Measurements from ENCODE around the gene MT1X. TPM values are rescaled to one million over a fixed set of nuclear protein-coding genes. Genes with fewer than 3 reads are reported as not detected.
"Not testable (repeated sequence)": the region's sequence is repeated elsewhere in the genome, so short reads cannot be mapped to it uniquely, and the experiment has no call there.

The MT1X gene
- total RNA-seq, 1 donor from 2014 or later: 63.8 TPM

- no peaks in the 10 kb centered on the region for H3K9me3 Mint-ChIP-seq (ENCODE audit: unreplicated experiment)
- peaks cover 16% of the 10 kb centered on the region for H3K4me1 Mint-ChIP-seq (ENCODE audit: unreplicated experiment)
- peaks cover 57% of the 10 kb centered on the region for H3K27me3 Mint-ChIP-seq (ENCODE audit: unreplicated experiment)
- H3K4me3 Mint-ChIP-seq (ENCODE audit: unreplicated experiment): no peak overlapping the region
- H3K36me3 Mint-ChIP-seq (ENCODE audit: unreplicated experiment): peaks cover 1% of the 10 kb centered on the region
- H3K27ac Mint-ChIP-seq (ENCODE audit: unreplicated experiment): no peak overlapping the region
- TF ChIP-seq, protein P1, sequence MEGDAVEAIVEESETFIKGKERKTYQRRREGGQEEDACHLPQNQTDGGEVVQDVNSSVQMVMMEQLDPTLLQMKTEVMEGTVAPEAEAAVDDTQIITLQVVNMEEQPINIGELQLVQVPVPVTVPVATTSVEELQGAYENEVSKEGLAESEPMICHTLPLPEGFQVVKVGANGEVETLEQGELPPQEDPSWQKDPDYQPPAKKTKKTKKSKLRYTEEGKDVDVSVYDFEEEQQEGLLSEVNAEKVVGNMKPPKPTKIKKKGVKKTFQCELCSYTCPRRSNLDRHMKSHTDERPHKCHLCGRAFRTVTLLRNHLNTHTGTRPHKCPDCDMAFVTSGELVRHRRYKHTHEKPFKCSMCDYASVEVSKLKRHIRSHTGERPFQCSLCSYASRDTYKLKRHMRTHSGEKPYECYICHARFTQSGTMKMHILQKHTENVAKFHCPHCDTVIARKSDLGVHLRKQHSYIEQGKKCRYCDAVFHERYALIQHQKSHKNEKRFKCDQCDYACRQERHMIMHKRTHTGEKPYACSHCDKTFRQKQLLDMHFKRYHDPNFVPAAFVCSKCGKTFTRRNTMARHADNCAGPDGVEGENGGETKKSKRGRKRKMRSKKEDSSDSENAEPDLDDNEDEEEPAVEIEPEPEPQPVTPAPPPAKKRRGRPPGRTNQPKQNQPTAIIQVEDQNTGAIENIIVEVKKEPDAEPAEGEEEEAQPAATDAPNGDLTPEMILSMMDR (IDR thresholded peaks at IDR 0.05): no peak
- DNase-seq (ENCODE audit: extremely low spot score, unreplicated experiment): no peak
These were observed 19.6 kb upstream of the MT1X start for GRCh38 chr16:56662357-56663354.

DNA sequence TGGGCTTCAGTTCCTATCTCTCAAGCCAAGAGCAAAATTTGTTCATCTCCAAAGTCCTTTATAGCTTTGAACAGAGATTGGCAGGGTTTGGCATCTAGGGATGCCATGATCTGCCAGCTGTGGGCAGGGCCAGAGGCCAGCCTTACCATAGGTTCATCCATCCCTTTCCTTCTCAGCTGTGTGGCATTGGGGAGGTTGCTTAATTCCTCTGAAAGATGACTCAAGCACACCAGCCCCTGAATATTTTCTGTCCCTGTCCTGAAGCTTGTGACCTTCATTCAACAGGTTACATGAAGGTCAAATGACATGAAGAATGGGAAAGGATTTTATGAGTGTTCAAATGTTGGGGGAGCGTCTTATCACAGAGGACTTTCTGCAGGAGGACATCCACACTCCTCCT is 17.8 kb upstream of the MT1X start:
- TF ChIP-seq, protein P1 (IDR thresholded peaks at IDR 0.05): no peak

DNA sequence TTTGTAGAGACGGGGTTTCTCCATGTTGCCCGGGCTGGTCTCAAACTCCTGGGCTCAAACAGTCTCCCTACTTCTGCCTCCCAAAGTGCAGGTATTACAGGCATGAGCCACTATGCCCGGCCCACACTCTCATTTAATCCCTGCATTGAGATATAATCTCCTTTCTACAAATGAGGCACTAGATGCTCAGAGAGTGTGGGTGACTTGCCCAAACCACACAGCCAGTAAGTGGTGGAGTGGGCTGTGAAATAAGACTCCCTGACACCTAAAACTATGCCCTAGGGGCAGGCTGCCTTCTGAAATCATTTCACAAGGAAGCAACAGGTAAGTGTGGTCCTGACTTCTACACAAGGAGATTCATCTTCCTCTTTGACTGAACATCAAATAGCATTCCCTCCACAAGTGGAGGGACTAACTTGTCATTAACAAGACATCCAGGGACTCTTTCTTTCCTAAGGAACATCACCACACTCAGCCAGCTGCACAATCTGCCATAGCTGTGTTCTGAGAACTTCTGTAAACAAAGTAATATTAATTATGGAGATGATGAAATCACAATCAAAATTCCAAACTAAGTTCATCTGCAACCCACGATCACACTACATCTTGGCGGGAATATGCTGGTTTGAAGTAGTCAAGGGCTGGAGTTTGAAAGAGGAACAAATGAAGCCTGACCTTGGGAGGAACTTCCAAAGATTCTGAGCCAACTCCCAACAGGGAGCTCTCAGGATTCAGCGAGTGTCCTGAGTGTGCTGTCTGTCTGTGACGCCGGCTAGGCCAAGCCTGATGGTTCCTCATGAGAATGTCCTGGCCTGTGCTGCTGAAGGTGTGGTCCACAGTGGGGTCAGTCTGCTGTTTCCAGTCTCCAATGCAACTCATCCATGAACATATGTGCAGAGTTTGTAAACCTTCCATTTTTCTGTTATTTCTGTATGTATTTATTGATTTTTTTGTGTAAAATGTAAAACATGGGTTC is 16.7 kb upstream of the MT1X start:
- H3K9me3 Mint-ChIP-seq (ENCODE audit: unreplicated experiment); H3K4me1 Mint-ChIP-seq (ENCODE audit: unreplicated experiment); DNase-seq (ENCODE audit: extremely low spot score, unreplicated experiment); H3K36me3 Mint-ChIP-seq (ENCODE audit: unreplicated experiment); H3K4me3 Mint-ChIP-seq (ENCODE audit: unreplicated experiment); H3K27ac Mint-ChIP-seq (ENCODE audit: unreplicated experiment): not testable (repeated sequence)
- H3K27me3 Mint-ChIP-seq (ENCODE audit: unreplicated experiment): peaks cover 65% of the 10 kb centered on the region

More for the DNA sequence above, 17.8 kb upstream of the MT1X start:
- H3K9me3 Mint-ChIP-seq (ENCODE audit: unreplicated experiment): no peaks in the 10 kb centered on the region
- peaks cover 71% of the 10 kb centered on the region for H3K27me3 Mint-ChIP-seq (ENCODE audit: unreplicated experiment)
- DNase-seq (ENCODE audit: extremely low spot score, unreplicated experiment): no peak
- no peak overlapping the region for H3K27ac Mint-ChIP-seq (ENCODE audit: unreplicated experiment)
- H3K36me3 Mint-ChIP-seq (ENCODE audit: unreplicated experiment): peaks cover 1% of the 10 kb centered on the region
- H3K4me1 Mint-ChIP-seq (ENCODE audit: unreplicated experiment): peaks cover 7% of the 10 kb centered on the region
- no peak overlapping the region for H3K4me3 Mint-ChIP-seq (ENCODE audit: unreplicated experiment)

DNA sequence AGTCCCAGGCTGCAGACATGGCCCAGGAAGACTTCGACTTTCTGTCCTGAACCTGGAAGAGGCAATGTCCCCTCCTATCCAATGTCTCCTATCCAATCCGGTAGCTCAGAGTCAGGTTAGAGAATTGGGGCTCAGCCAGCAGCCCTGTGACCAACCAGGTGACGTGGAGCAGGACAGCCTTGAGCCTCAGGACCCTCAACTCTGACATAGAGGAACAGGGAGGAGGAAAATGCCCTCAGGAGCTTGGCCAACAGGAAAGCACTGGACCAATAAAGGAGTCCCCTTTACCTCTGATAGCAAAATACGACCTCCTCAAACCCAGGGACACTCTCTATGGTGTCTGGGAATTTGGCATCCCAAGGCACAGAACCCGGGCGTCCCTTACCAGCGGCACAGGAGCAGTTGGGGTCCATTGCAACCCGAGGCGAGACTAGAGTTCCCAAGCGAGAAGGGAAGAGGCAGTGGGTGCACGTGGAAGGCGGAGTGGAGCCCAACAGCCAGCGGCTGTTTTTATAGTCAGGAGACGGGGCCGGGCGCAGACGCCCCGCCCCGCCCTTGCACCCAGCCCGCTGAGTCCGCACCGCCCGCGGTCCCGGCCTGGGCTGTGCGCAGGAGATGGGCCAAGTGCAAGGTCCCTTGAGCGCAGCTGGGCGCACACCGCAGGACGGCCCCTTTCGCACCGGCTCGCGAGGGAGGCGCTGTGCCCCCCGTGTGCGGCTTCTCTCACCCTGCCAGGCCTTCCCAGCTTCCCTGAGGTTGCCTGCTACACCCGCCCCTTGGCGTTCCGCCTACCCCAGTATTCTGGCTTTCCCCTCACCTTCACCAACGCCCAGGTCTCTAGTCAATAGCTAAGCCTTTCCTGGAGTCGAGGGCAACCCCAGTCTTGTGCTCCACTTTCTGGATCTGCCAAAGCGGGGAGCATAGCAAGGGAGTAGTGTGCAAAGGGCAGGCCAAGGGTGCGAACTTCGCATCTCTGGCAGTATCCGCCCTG is 14.4 kb upstream of the MT1X start, which contains the start of gene MT1G:
Gene MT1G, minus strand, starts transcription at position 485 of the 991 bp plus-strand sequence. Its CDS starts 72 bp downstream, at position 413.
- H3K27me3 Mint-ChIP-seq (ENCODE audit: unreplicated experiment): peaks cover 57% of the 10 kb centered on the region
- DNase-seq (ENCODE audit: extremely low spot score, unreplicated experiment): no peak
- peaks cover 2% of the 10 kb centered on the region for H3K4me1 Mint-ChIP-seq (ENCODE audit: unreplicated experiment)
- no peak within 1 kb of the TSS for H3K4me3 Mint-ChIP-seq (ENCODE audit: unreplicated experiment)
- no peaks in the 10 kb centered on the region for H3K9me3 Mint-ChIP-seq (ENCODE audit: unreplicated experiment)
- H3K36me3 Mint-ChIP-seq (ENCODE audit: unreplicated experiment): no peaks in the 10 kb centered on the region
- TF ChIP-seq, protein P1 (IDR thresholded peaks at IDR 0.05): no peak
- H3K27ac Mint-ChIP-seq (ENCODE audit: unreplicated experiment): no peak within 1 kb of the TSS

All from osteocyte (in vitro differentiated cells).